HG03442 (cell line): ENCODE data around the gene EML1.

Source experiments
- ATAC-seq: cut with Tn5 transposase; IDR thresholded peaks from one replicate; pipeline ENCODE4 v1.9.1; 2021; ENCODE audit warnings: mild to moderate bottlenecking, moderate library complexity; ENCODE audit not compliant: unreplicated experiment

EML1 gene, protein sequence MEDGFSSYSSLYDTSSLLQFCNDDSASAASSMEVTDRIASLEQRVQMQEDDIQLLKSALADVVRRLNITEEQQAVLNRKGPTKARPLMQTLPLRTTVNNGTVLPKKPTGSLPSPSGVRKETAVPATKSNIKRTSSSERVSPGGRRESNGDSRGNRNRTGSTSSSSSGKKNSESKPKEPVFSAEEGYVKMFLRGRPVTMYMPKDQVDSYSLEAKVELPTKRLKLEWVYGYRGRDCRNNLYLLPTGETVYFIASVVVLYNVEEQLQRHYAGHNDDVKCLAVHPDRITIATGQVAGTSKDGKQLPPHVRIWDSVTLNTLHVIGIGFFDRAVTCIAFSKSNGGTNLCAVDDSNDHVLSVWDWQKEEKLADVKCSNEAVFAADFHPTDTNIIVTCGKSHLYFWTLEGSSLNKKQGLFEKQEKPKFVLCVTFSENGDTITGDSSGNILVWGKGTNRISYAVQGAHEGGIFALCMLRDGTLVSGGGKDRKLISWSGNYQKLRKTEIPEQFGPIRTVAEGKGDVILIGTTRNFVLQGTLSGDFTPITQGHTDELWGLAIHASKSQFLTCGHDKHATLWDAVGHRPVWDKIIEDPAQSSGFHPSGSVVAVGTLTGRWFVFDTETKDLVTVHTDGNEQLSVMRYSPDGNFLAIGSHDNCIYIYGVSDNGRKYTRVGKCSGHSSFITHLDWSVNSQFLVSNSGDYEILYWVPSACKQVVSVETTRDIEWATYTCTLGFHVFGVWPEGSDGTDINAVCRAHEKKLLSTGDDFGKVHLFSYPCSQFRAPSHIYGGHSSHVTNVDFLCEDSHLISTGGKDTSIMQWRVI

DNA sequence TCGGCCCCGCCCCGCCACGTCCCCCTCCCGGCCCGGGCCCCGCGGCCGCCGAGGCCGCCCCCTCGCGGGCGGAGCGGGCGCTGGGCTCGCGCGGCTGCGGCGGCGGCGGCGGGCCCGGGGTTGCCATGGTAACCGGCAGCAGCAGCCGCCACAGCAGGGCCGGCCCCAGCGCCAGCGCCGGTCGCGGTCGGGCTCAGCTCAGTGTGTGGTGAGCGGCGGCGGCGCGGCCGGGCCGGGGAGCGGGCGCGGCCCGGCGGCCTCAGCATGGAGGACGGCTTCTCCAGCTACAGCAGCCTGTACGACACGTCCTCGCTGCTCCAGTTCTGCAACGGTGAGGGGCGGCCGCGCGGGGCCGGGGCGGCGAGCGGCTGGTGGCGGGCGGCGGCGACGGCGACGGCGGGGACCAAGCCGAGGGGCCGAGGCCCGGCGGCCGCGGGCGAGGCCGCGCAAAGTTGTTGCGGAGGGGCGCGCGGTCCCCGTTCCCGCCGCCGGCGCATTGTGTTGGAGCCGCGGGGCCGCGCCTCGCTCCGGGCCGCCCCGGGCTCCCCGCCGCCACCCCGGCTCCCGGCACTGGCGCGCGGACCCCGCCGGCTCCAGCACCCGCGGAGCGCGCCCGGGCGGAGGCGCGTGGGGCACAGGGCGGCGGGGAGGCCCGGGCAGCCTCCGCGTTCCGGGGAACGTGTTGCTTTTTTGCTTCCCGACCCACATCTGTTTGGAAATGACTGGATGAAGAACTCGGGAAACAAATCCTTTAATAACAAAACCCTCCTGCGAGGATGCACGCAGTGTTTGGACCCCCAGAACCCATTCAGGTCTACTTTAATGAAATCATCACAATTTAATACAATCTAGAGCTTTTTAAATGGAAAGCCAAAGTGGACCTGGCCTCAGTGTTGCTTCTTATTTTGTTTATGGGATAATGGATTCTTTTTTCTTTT lies at the start of gene EML1:
TSS of gene EML1 (plus strand) at position 201 of the 938 bp plus-strand sequence. CDS start at position 265, 64 bp downstream.
- peak; percentile 90 for ATAC-seq

GRCh38 chr14:99744199-99744872 lies 48.9 kb upstream of the EML1 start:
- ATAC-seq: no peak

DNA sequence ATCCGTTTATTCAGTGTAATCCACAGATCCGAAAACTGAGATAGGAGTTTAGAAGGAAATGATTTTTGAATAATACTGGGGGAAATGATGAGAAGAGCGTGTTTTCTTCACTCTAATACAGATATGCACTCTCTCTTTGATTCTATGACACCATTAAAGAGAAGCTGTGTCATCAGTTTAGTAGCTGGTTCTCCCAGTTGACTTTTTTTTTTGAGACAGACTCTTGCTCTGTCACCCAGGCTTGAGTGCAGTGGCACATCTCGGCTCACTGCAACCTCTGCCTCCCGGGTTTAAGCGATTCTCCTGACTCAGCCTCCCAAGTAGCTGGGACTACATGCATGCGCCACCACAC lies 48.4 kb upstream of the EML1 start:
- no peak for ATAC-seq

DNA sequence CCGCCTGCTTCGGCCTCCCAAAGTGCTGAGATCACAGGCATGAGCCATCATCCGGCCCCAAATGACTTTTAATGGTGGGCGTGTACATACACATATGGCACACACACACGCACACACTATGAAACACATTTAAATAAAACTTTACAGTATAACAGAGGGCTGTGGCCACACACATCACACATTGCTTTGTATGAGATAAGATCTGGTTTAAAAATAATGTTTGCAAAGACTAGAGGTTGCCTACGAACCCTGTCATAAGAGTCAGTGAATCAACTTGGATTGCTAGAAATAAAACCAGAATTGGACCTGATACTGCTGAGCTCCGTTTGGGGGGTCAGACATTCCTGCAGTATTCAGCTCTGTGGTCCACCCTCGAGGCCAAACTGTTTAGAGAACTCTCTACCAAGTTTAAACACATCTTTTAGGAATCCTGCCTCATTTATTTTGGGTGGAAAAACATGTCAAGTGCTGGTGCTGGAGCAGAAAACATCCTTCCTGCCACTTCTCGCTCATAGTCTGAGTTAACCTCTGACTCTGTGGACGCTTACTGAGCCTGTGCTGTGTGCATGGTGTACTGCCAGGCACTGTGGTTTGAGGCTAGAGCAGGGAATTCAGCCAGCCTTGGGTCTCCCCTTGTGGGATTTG lies 47.8 kb upstream of the EML1 start:
- no peak for ATAC-seq

DNA sequence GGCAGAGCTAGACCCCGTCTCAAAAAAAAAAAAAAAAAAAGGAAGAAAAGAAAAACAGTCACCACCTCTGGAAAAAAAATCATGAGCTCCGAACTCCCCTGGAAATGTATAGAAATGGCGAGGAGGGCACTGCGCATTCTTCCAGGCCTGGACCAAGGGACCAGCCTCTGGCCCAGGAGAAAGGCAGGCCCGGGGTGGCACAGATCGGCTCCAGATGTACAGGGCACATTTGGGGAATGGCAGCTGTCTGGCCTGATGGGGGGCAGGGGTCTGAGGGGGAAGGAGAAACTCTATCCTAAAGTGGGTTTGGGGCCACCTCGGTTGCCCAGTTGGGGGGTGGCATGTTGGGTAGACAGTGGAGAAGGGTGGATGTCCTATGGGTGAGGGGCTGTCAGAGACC lies 46.0 kb upstream of the EML1 start:
- no peak for ATAC-seq

GRCh38 chr14:99747582-99748330 lies 45.5 kb upstream of the EML1 start:
- ATAC-seq: no peak

DNA sequence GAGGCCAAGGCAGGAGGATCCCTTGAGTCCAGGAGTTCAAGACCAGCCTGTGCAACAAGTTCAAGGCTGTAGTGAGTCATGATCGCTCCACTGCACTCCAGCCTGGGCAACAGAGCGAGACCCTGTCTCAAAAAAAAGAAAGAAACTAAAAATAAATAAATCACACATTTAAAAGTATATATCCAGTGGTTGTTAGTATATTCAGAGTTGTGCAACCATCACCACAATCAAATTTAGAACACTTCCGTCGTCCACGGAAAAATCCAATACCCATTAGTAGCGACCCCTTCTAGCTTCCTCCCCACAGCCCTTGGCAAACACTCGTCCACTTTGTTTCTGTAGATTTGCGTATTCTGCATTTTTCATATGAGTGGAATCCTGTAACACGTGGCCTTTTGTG lies 44.7 kb upstream of the EML1 start:
- no peak for ATAC-seq

- no peak for ATAC-seq
Observed at GRCh38 chr14:99749142-99749541, 44.1 kb upstream of the EML1 start.

GRCh38 chr14:99749763-99750715 lies 43.2 kb upstream of the EML1 start:
- ATAC-seq: no peak

DNA sequence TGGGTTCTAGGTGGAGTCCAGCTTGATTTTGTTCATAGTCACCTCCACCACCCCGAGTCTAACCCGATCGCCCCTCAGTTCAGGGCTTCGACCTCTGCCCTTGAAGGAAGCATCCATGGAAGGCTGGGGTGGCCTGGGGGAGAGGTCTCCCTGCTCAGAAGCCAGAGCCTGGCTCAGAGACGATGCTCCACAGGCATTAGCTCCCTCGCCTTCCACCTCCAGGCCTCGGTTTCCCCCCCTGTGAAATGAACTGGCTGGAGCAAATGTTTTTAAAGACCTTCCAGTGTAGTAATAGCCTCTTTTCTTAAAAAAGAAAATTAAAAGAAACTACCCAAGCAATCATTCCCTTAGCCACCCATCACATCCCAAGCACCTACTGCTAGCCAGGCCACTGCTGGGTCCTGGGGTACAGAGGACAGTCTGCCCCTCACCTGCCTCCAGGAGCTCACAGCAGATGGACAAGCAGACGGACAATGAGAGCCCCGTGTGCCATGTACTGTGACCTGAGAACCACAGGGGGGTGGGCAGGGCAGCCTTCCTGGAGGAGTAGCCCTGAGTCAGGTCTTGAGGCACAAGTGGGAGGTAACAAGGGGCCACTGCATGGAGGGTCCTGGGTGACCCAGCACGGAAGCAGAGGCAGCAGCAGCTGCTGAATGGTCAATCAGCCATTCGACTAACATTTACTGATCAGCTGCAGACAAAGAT lies 42.3 kb upstream of the EML1 start:
- ATAC-seq: no peak

DNA sequence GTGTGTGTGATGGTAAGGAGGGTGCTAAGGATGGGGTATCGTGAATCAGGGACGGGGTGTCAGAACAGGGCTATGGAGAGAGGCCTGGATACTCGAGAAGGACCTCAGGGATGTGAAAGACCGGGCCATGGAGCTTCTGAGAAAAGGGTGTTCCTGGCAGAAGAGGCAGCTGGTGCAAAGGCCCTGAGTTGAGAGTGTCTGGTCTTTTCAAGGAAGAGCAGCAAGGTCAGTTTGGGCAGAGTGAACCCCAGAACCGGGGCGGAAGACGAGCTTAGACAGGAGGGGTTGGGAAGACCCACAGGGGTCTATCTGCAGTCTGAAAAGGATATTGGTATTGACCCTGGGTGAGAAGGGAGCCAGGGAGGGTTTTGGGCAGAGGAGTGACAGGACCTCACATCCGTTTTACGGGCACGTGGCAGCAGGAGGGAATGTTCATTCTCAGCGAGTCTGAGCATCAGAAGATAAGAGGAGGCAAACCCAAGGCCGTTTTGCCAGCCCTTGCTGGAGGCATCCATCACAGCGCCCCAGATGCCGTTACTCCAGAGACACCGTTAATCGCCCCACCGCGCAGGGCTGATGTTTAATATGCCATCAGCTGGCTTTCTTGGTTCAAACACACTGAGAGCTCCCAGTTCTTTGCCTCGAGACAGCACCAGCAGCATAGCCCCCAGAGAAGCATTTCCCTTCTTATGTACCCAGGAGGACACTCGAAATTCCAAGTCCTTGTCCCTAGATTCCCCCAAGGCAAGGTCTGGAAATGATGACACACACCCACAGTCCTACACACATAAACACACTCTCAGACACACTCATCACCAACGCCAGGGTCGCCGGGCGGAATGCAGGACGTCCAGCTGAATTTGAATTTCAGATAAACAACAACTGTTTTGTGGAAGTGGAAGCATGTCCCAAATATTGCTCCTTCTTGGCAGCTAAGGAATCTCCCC lies 41.4 kb upstream of the EML1 start:
- no peak for ATAC-seq

DNA sequence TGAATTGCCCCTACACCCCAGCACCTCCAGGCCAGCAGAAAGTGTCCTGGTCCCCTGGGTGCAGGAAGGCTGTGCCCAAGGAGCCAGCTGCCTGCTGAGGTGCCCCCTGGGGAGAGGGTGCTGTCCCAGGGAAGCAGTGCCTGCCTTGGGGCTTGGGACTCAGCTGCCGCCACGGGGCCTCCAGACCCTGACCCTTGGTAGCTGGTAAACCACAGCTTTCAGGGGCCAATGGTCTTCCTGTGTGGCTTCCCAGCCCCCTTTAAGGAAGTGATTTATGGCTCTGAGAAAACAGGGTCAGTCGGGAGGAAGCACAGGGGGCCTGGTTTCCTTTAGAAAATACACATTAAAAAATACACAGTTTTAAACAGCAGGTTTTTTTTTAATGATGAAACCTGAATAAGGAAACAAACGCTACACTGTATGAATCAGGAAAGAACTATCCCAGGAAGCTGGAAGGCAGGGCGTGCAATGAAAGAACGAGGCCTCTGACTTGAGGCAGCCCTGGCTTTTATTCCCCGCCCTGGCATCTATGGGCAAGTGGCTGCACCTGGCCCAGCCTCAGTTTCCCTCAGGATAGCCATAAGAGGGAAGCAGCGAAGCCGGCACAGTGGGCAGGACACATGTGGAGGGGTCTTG lies 40.6 kb upstream of the EML1 start:
- no peak for ATAC-seq

GRCh38 chr14:99753225-99754140 lies 39.7 kb upstream of the EML1 start:
- ATAC-seq: no peak

DNA sequence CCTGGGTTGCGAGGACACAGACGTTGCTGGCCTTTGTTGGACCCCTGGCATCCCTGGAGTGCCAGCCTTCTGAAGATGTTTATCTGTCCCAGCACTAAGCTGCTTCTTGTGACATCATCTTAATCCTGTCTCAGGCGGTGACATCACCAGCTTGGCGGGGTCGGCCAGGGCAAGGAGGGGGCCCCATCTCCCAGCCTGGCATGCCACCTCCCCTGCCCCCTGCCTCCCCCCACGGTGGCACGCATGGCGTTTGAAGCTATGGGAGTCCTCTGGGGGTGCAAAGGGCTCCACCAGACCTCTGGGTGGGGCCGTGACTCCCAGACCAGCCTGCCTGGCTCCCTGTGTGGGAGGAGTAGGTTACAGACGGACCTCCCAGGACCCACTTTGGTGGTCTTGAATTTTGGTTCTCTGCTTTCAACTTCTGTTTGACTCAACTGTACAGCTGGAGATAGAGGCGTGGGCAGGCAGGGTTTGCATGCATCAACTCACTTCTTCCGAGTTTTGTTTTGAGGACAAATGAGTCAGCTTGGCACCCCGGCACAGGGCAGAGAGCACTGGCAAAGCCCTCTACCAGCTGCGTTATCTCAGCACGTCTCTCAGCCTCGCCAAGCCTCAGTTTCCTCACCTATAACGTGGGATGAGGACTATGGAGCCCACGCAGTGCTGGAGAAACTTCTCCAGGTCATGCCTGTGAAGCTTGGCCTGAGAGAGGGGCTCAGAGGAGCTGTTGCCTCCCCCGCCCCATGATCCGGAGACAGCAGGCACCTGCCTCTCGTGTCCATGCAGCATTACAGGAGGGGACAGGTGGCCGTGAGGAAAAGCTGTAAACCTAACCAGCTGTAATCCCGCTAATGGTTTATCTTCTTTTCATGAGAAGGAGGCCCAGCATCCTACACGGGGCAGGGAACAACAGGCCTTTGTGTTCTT lies 38.8 kb upstream of the EML1 start:
- no peak for ATAC-seq
